Activated T-helper 17 cell treated with anti-CD3 and anti-CD28 coated beads, Interleukin-2, amount 50 U/mL, for 72 hours (primary cell): ENCODE measurements around the gene OVOL1. TPM values are rescaled to one million over a fixed set of nuclear protein-coding genes. Genes with fewer than 3 reads are reported as not detected.
A peak's percentile ranks its signal among the peaks of the same experiment; 100 is the strongest.
"Not testable (repeated sequence)": the region's sequence is repeated elsewhere in the genome, so short reads cannot be mapped to it uniquely, and the experiment has no call there.

Experiments used
- ATAC-seq: fragments of 150-1000 bp; cut with Tn5 transposase; replicated peaks from 2 replicates; pipeline ENCODE4 v1.10.0; 2021; ENCODE audit warnings: mild to moderate bottlenecking, moderate library complexity
- H3K27ac Mint-ChIP-seq: one replicate; pipeline ENCODE4 v1.8.0; 2022; ENCODE audit warnings: mixed read lengths
- H3K27me3 Mint-ChIP-seq: one replicate; pipeline ENCODE4 v1.8.0; 2022; ENCODE audit warnings: mixed read lengths
- H3K36me3 Mint-ChIP-seq: one replicate; pipeline ENCODE4 v1.8.0; 2022; ENCODE audit warnings: low read depth, mild to moderate bottlenecking, mixed read lengths
- H3K4me1 Mint-ChIP-seq: one replicate; pipeline ENCODE4 v1.8.0; 2022; ENCODE audit warnings: mixed read lengths
- H3K4me3 Mint-ChIP-seq: one replicate; pipeline ENCODE4 v1.8.0; 2022; ENCODE audit warnings: mild to moderate bottlenecking, mixed read lengths
- H3K9me3 Mint-ChIP-seq: one replicate; pipeline ENCODE4 v1.8.0; 2022; ENCODE audit warnings: mixed read lengths
- total RNA-seq, 2 donors: library from RNA; stranded (reverse); gene quantifications; one replicate each; pipeline ENCODE4 v1.2.3, GENCODE V29; 2022

The OVOL1 gene
- total RNA-seq, 2 donors from 2014 or later: 0.98 TPM; not detected in 1

DNA sequence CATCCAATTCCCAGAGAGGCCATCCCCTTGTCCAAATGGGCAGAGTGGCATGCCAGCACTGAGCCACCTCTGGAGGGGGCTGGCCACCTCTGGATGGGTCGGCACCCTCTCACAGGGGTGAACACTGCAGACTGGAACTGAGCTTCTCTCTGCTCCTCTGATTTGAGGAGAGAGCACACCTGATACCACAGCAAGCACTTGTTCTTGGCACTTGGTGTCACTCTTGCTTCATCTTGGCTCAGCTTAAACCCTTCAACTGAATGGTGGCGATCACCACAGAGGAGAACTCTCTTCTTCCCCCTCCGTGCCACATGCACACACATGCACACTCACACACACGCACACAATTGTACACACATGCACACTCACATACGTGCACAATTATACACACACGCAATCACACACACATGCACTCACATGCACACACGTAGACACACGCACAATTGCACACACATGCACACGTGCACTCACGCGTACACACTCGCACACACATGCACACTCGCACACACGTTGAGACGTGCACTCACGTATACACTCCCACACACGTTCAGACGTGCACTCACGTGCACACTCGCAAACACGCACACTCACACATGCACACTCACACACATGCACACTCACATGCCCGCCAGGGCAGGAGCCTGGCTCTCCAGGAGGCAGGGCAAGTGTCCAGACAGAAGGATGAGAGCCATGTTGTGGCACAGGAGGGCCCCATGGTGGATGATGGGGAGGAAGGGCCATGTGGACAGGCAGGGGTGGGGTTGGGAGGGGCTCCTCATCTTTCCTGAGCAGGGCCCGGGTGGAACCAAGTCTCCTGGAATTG lies 23.4 kb downstream of the OVOL1 start:
- Mint-ChIP-seq H3K27ac (no peak overlapping the region), H3K27me3 (peaks cover 5% of the 10 kb centered on the region), H3K4me1 (no peaks in the 10 kb centered on the region), H3K36me3 (no peaks in the 10 kb centered on the region), H3K9me3 (no peaks in the 10 kb centered on the region), H3K4me3 (no peak overlapping the region)
- ATAC-seq: peak; percentile 34

DNA sequence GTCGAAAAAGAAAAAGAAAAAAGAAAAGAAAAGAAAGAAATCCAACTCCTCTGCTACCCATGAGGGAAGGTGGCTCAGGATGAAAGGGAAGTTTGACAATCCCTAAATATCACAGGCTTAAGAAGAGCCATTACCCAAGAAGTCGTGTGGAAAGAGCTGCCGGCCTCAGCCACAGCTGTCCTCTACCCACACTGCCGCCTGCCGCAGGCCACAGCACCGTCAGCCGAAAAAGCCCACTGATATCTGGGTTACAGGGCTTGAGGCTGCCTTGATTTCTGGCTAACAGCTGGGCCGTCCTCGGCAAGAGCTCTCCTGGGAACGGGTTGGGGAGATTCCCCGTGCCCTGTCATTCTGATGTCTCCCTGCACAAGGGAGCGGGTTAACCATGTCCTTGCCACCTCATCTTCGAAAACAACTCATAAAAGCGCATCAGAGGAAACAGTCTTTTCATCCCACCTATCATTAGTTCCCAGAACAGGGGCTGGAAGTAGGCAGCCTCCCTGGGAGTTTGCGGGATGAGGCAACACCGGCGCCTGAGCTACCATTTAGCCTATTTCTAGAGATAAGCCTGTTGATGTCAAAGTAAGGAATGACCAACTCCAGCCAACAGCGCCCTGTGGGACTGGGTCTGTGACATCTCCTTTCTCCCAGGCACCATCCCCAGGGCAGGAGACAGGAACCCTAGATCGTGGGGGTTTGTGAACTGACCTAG lies 25.1 kb downstream of the OVOL1 start:
- Mint-ChIP-seq H3K27ac (no peak overlapping the region), H3K36me3 (no peaks in the 10 kb centered on the region), H3K9me3 (no peaks in the 10 kb centered on the region), H3K4me1 (no peaks in the 10 kb centered on the region), H3K4me3 (no peak overlapping the region), H3K27me3 (peaks cover 5% of the 10 kb centered on the region)
- no peak for ATAC-seq

DNA sequence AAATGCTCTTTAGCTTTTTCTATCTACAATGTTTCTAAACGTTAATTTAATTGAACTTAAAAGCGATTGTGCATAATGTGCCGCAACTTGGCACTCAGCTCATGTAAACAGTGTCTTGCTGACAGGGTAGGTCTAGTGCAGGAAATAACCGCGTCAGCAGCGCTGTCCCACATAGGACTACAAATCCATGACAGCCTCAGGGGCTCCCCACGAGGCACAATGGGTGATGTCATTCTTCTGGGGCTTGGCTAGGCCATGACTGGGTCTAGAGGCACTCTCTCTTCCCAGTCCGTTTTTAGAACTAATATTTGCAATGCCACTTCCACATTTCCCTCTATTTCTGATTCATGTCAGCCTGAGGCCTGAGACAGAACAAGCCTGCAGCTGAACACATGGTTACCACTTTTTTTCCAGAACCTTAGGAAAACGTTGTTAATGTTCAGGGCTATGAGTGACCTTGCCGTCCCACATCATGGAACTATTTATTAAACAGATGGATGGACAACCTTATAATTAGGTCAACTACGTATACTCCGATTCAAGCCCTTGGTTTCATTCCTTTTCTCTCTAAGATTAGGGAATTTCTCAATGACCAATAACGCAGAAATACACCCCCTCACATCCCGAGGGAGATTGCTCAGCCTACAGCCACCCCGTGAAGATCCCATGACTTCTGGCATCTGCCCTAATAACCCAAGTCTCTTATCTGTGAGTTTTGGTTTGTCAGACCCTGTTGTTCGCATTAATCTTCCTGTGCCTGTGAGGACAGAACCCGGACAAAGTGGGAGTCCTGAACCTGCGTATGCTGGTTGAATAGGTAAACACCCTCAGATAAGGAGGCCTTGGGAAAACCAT lies 27.5 kb downstream of the OVOL1 start:
- Mint-ChIP-seq H3K4me1 (no peaks in the 10 kb centered on the region), H3K36me3 (no peaks in the 10 kb centered on the region), H3K27me3 (no peaks in the 10 kb centered on the region), H3K9me3 (no peaks in the 10 kb centered on the region), H3K27ac (no peak overlapping the region), H3K4me3 (no peak overlapping the region)
- ATAC-seq: no peak

DNA sequence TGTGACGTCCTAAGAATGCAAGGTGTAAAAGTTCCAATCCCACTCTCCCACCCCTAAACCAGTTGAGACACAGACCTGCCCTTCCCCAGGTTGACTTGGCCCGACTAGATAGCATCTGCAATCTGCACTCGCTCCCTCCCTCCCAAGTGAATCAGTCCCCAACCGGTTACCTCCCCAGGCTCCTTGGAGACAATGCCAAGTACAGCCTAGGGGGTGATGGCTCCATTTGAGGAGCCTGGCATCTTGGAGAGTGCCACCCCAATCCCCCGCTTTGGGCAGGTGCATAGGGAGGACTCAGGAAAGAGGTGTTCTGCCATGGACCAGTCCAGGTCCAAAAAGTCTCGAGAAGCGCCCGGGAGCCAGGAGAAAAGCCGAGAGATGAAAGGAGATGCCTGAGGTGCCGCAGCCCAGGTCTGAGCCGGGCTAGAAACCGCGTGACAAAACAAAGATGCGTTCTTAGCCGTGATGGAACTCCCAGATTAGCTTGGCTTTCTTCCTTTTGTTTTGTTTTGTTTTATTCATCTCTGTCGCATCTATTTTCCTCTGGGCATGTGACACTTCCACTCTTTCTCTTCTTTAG lies 28.2 kb downstream of the OVOL1 start:
- Mint-ChIP-seq H3K4me1 (no peaks in the 10 kb centered on the region), H3K36me3 (no peaks in the 10 kb centered on the region), H3K4me3 (no peak overlapping the region), H3K27ac (no peak overlapping the region), H3K9me3 (no peaks in the 10 kb centered on the region), H3K27me3 (no peaks in the 10 kb centered on the region)
- ATAC-seq: no peak

DNA sequence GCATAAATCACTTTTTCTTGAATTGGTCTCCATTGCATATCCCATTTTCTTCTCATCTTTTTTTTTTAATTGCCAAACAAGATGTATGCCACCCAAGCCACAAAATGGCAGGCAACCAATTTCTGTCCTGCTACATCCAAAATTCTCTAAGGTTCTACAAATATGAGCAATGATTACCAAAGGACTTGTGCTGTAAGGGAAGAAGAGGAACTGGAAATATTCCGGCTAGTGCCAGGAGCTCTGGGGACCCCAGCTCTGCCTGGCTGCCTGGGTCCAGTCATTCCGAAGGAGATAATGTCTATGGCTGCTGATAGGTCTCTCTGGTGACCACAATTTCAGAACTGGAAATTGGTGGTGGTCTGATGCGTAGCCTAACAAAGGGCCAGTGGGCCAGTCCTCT lies 29.8 kb downstream of the OVOL1 start:
- ATAC-seq: no peak
- Mint-ChIP-seq H3K36me3 (no peaks in the 10 kb centered on the region), H3K9me3 (no peaks in the 10 kb centered on the region), H3K27ac (no peak overlapping the region), H3K4me3 (peak overlapping the region; percentile 90), H3K4me1 (no peaks in the 10 kb centered on the region), H3K27me3 (no peaks in the 10 kb centered on the region)

DNA sequence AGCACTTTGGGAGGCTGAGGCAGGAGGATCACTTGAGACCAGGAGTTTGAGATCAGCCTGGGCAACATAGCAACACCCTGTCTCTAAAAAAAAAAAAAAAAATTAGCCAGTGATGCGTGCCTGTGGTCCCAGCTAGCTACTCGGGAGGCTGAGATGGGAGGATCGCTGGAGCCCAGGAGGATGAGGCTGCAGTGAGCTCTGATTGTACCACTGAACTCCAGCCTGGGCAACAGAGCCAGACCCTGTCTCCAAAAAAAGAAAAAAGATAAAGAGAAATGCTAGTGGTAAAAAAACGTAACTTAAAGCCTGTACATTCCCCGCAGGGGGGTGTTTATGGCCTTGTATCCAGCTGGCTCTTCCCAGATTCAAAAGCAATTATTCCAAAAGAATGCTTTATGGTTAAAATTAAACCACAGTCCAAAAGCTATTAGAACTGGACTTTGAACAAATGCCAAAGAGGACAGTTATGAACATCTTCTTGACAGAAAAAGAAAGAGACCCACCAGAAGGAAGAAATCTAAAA lies 30.5 kb downstream of the OVOL1 start:
- H3K36me3 Mint-ChIP-seq: no peaks in the 10 kb centered on the region
- ATAC-seq: no peak
- H3K27me3 Mint-ChIP-seq: no peaks in the 10 kb centered on the region
- H3K4me1 Mint-ChIP-seq: no peaks in the 10 kb centered on the region
- peak overlapping the region; percentile 90 for H3K4me3 Mint-ChIP-seq
- H3K9me3 Mint-ChIP-seq: no peaks in the 10 kb centered on the region
- H3K27ac Mint-ChIP-seq: peak overlapping the region; percentile 92

DNA sequence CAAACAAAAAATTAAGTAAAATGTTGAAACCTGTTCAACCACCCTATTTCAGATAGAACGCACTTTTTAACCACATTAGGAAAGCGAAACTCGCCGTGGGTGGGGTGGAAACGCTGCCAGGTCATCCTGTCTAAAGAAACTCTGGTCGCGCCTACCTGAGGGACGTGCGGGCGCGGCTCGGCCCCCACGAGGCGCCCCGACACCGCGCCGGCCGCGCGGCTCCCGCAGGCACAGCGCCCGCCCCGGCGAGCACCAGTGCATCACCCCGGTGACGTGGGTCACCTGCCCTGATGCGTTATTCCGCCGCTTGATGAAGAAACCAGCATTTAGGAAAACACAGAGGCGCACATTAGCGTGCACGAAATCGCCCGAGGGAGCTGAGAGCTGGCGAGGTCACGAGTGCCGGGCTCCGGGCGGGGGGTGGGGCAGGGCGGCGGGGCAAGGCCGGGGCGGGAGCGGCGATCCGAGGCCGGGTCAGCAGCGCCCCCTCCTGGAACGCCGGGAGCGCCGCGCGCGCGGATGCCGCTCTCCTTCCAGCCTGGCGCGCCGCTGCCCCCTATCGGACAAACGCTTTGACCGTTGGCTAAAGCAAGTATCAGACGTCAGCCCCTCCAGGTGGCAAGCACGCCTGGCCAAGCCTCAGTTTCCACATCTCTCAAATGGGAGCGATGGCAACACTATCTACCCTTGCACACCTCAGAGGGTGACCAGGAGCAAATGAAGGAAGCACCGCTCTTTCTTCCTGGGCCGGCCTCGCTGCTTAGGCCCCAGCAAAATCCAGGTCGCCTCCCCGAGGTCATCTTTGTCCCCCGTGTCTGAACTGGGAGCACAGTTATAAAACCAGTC lies 31.2 kb downstream of the OVOL1 start:
- Mint-ChIP-seq H3K4me3 (peak overlapping the region; percentile 90), H3K36me3 (no peaks in the 10 kb centered on the region), H3K27ac (peak overlapping the region; percentile 92), H3K4me1 (no peaks in the 10 kb centered on the region), H3K9me3 (no peaks in the 10 kb centered on the region), H3K27me3 (no peaks in the 10 kb centered on the region)
- ATAC-seq: peak; percentile 86

DNA sequence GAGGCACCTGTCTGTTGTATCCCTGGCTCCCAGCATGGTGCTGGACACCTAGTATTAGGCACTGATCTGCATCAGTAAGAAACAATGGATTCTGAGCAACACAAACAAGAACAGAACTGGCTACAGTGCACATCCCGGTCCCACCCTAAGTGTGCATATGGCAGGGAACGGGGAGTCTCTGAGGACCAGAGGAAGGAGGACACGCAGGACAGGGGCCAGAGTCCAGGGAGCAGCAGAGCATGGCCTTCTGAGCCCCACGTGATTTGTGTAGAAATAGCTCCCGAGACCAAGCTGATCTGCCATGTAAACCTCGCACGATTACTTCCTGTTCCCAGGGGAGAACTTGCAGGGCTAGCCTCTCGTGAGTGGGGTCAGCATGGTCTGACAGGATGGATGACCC lies 34.2 kb downstream of the OVOL1 start:
- no peak overlapping the region for H3K27ac Mint-ChIP-seq
- H3K36me3 Mint-ChIP-seq: no peaks in the 10 kb centered on the region
- H3K4me1 Mint-ChIP-seq: no peaks in the 10 kb centered on the region
- no peaks in the 10 kb centered on the region for H3K27me3 Mint-ChIP-seq
- no peak overlapping the region for H3K4me3 Mint-ChIP-seq
- no peak for ATAC-seq
- H3K9me3 Mint-ChIP-seq: no peaks in the 10 kb centered on the region

DNA sequence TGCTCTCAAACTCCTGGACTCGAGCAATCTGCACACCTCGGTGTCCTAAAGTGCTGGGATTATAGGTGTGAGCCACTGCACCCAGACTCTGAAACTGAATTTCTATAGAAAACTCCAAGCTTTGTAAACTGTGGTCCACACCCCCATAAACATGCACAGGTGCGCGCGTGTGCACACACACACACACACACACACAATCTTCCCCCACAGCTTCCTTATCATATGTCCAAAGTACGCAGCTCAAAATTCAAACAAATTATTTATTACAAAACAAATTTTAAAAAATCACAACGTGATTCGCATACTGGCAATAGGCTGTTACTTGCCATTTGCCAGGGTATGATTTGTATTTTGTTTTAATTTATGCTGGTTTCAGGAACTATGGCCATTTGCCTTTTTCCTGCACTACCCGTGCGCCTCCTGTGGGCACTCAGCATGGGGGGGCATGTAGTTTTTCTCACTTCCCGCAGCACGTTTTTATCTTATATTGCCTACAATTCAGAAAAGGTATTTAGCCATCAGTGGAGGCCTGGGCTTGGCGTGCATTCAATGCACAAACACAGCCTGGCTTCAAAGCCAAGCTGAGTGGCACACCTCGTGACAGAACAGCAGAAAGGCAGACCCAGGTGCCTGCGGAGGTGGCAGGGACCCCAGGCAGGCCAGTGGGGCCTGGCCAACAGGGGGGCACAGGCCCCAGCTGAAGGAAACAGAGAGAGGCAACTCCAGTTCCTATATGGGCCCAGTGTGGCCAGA lies 36.1 kb downstream of the OVOL1 start:
- Mint-ChIP-seq H3K4me3 (no peak overlapping the region), H3K27ac (no peak overlapping the region), H3K36me3 (no peaks in the 10 kb centered on the region), H3K9me3 (no peaks in the 10 kb centered on the region), H3K4me1 (peaks cover 5% of the 10 kb centered on the region), H3K27me3 (no peaks in the 10 kb centered on the region)
- no peak for ATAC-seq

DNA sequence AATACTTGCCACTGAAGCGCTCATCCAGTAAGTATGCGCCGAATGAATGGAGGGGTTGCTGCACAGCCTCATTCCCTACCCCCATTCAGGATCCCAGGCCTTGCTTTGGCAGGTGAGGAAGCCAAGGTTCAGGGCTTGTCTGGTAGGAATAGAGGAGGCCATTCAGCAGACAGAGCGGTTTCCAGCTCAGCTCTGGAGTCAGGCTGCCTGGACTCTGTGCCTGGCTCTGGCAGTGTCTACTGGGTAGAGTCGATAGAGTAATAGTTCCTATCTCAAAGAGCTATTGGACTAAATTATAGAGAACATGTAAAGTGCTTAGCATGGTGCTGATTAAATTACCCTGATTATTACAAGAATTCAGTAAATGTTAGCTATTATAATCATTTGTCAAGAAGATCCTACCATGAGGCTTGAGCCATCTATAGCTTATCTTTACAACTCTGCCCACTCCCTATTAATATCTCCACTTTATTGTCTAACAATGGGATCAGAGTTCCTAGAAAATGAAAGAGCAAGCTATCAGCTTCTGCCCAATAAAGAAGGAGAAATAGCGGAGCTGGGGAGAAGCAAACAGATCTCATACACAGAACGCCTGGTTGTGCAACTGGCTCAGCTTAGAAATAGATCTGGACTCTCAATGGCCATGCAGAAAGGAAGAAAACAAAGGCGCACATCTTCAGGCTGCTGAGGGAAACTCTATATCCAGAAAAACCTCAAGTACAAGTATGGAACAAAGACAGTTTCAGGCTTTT lies 40.3 kb downstream of the OVOL1 start:
- H3K4me1 Mint-ChIP-seq: peaks cover 16% of the 10 kb centered on the region

DNA sequence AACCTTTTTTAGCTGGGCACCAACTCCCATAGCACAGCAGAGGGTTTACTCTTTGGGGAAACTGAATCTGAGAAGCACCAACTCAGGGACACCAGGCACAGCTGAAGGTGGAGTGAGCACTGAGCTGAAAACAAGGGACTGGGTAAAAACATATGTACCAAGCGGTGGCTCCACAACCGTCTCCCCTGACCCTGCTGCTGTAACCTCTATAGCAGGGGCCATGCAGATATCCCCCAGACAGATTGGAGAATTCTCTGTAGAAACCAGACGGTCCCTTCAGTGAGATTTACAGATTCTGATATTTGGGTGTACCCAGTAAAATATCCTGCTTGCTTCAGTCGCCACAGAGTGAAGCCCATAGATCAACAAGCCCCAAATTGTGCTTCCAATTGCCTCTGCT lies 42.6 kb downstream of the OVOL1 start:
- ATAC-seq: no peak
- peaks cover 25% of the 10 kb centered on the region for H3K4me1 Mint-ChIP-seq
- H3K36me3 Mint-ChIP-seq: no peaks in the 10 kb centered on the region
- H3K27me3 Mint-ChIP-seq: peaks cover 4% of the 10 kb centered on the region
- no peak overlapping the region for H3K4me3 Mint-ChIP-seq
- no peaks in the 10 kb centered on the region for H3K9me3 Mint-ChIP-seq
- H3K27ac Mint-ChIP-seq: no peak overlapping the region

More for the DNA sequence above, 40.3 kb downstream of the OVOL1 start:
- Mint-ChIP-seq H3K27ac (peak overlapping the region; percentile 7), H3K27me3 (no peaks in the 10 kb centered on the region), H3K36me3 (no peaks in the 10 kb centered on the region), H3K4me3 (peak overlapping the region; percentile 8), H3K9me3 (no peaks in the 10 kb centered on the region)
- ATAC-seq: no peak

DNA sequence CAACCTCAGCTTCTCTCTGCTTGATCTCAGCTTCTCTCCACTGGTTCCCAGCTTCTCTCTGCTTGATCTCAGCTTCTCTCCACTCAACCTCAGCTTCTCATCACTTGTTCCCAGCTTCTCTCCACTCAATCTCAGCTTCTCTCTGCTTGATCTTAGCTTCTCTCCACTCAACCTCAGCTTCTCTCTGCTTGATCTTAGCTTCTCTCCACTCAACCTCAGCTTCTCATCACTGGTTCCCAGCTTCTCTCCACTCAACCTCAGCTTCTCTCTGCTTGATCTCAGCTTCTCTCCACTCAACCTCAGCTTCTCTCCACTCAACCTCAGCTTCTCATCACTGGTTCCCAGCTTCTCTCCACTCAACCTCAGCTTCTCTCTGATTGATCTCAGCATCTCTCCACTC lies 45.4 kb downstream of the OVOL1 start:
- H3K36me3 Mint-ChIP-seq, ATAC-seq, H3K9me3 Mint-ChIP-seq, H3K4me3 Mint-ChIP-seq, H3K27me3 Mint-ChIP-seq: not testable (repeated sequence)
- peaks cover 24% of the 10 kb centered on the region for H3K4me1 Mint-ChIP-seq
- H3K27ac Mint-ChIP-seq: peak overlapping the region; percentile 61
